Pancreas (tissue), 10 donors: ENCODE measurements around the gene GLS2. TPM values are rescaled to one million over a fixed set of nuclear protein-coding genes. Genes with fewer than 3 reads are reported as not detected.
A peak's percentile ranks its signal among the peaks of the same experiment; 100 is the strongest.

Source experiments
- ATAC-seq, 4 donors: fragments of 200-7000 bp; cut with Tn5 transposase; one replicate each; pipeline versions ENCODE4 v1.8.0 to v1.9.1; 2020; ENCODE audit warnings: mild to moderate bottlenecking in 4 of 4, moderate library complexity in 4 of 4
- DNase-seq, 6 donors: peaks; one replicate each; pipeline ENCODE4 v3.0.0-alpha.2; 2020
- FAIRE-seq: peaks from 2 replicates; lab custom pipeline; 2012; peaks lifted over from hg19 to GRCh38; lab: Jason Lieb, UNC
- H3K27ac ChIP-seq, 4 donors: fragments of 200-600 bp; sonication (generic); 1 replicate in 3 of 4; 2 replicates in 1 of 4; pipeline versions ENCODE4 v1.5.0 to v1.8.0; 2020
- H3K27me3 ChIP-seq, 4 donors: fragments of 200-600 bp; one replicate each; pipeline ENCODE4 v1.8.0; 2021
- H3K36me3 ChIP-seq, 3 donors: fragments of 200-600 bp; sonication (generic) in 1 of 3; one replicate each; pipeline versions ENCODE4 v1.5.0 to v1.8.0; 2020 to 2021
- H3K4me1 ChIP-seq, 3 donors: fragments of 200-600 bp; one replicate each; pipeline ENCODE4 v1.8.0; 2021
- H3K4me3 ChIP-seq, 4 donors: fragments of 200-600 bp; sonication (generic) in 2 of 4; one replicate each; pipeline versions ENCODE4 v1.5.0 to v1.8.0; 2020 to 2021
- H3K9me3 ChIP-seq, 4 donors: fragments of 200-600 bp; one replicate each; pipeline ENCODE4 v1.8.0; 2021
- WGBS, 2 donors: extraction: QIAGEN DNeasy Blood & Tissue Kit; methylation state at CpG; one replicate each; pipeline ENCODE4 v1.1.7; 2013; 5-methylcytosine and 5-hydroxymethylcytosine counted together
- intact Hi-C, 3 donors: fragments of 100-400 bp; cut with DNase I; formaldehyde crosslinking; loops; one replicate each; pipeline versions ENCODE4 v1.11.1 to v1.14.2; 2022
- polyA plus RNA-seq, 2 donors: library from polyadenylated mRNA; stranded (reverse); fragments of 200-250 nt; gene quantifications; one replicate each; pipeline ENCODE4 v1.2.3, GENCODE V29; 2013
- total RNA-seq, 6 donors: library from RNA; stranded (reverse); fragmentation: NEBNext Ultra II Directional in 4 of 6; extraction: Animal tissue kit (Norgen Biotek cat#: 25700) in 4 of 6; gene quantifications; one replicate each; pipeline versions ENCODE4 v1.2.1 to v1.2.4, GENCODE V29; 2021 to 2023
- TF ChIP-seq, protein P1 (sequence below), 4 donors: fragments of 200-600 bp; sonication (generic) in 3 of 4; IDR thresholded peaks; one replicate each; pipeline versions ENCODE4 v1.5.0 to v1.8.0; 2021; ENCODE audit warnings: antibody characterized with exemption in 4 of 4
- donor health status: healthy with polysubstance abuse.
- donor health status: DM: no; HTN: no; CAD: no; lungs with moderate emphysema.
- donor health status: DM: no; HTN: no; CAD: no.
- donor health status: control.
- donor health status: control.
- donor health status: Bipolar disorder and iron deficiency.
- donor health status: DM: yes; HTN: yes; CAD: no.
- donor health status: DM: no; HTN: no; CAD: no.
- donor health status: DM: no; HTN: no; CAD: no.
- donor health status: DM: yes; HTN: yes; CAD: no.

GLS2 gene
- total and polyA plus RNA-seq, 8 donors, result 14.6 to 49.1 (median 32.9) TPM

DNA sequence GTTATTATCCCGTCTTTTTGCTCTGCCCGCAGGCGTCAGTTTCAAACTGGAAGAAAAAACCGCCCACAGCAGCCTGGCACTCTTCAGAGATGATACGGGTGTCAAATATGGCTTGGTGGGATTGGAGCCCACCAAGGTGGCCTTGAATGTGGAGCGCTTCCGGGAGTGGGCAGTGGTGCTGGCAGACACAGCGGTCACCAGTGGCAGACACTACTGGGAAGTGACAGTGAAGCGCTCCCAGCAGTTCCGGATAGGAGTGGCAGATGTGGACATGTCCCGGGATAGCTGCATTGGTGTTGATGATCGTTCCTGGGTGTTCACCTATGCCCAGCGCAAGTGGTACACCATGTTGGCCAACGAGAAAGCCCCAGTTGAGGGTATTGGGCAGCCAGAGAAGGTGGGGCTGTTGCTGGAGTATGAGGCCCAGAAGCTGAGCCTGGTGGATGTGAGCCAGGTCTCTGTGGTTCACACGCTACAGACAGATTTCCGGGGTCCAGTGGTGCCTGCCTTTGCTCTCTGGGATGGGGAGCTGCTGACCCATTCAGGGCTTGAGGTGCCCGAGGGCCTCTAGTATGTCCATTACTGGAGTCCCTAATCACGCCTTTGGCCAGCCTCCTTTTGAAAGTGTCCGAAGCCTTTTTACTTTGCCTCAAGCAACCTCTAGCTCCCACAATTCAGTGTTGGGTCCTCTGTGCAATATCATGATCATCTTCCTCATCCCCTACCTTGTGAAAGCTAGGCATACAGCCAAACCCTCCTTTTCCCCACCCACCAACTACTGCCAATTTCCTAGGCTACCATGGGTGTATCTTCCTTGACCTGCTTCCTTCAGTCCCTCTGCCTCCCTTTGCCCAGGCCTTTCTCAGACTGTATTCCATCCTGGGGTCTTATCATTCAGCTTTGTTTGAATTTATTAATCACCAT is 18.7 kb downstream of the GLS2 start:
- FAIRE-seq, result no peak
- intact Hi-C loops, result no loop called here
- Histone ChIP-seq H3K27me3 (no peaks in the 10 kb centered on the region), H3K4me3 (peak overlapping the region; percentile 51 to 71 (median 67)), H3K4me1 (peaks cover 6 to 17% (median 8%) of the 10 kb centered on the region in 3 donors), H3K9me3 (no peaks in the 10 kb centered on the region), H3K36me3 (peaks cover 0 to 10% (median 0%) of the 10 kb centered on the region in 3 donors), H3K27ac (peak overlapping the region; percentile 77 to 95 (median 87))
- DNase-seq, result peak; percentile 55 to 72 (median 59)
- 28 to 32% methylated on average over 19 of the region's 19 CpGs for WGBS, 2 donors
- peak; percentile 33 to 57 (median 46) for ATAC-seq
- TF ChIP-seq, protein P1, sequence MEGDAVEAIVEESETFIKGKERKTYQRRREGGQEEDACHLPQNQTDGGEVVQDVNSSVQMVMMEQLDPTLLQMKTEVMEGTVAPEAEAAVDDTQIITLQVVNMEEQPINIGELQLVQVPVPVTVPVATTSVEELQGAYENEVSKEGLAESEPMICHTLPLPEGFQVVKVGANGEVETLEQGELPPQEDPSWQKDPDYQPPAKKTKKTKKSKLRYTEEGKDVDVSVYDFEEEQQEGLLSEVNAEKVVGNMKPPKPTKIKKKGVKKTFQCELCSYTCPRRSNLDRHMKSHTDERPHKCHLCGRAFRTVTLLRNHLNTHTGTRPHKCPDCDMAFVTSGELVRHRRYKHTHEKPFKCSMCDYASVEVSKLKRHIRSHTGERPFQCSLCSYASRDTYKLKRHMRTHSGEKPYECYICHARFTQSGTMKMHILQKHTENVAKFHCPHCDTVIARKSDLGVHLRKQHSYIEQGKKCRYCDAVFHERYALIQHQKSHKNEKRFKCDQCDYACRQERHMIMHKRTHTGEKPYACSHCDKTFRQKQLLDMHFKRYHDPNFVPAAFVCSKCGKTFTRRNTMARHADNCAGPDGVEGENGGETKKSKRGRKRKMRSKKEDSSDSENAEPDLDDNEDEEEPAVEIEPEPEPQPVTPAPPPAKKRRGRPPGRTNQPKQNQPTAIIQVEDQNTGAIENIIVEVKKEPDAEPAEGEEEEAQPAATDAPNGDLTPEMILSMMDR (IDR thresholded peaks at IDR 0.05), result no peak

DNA sequence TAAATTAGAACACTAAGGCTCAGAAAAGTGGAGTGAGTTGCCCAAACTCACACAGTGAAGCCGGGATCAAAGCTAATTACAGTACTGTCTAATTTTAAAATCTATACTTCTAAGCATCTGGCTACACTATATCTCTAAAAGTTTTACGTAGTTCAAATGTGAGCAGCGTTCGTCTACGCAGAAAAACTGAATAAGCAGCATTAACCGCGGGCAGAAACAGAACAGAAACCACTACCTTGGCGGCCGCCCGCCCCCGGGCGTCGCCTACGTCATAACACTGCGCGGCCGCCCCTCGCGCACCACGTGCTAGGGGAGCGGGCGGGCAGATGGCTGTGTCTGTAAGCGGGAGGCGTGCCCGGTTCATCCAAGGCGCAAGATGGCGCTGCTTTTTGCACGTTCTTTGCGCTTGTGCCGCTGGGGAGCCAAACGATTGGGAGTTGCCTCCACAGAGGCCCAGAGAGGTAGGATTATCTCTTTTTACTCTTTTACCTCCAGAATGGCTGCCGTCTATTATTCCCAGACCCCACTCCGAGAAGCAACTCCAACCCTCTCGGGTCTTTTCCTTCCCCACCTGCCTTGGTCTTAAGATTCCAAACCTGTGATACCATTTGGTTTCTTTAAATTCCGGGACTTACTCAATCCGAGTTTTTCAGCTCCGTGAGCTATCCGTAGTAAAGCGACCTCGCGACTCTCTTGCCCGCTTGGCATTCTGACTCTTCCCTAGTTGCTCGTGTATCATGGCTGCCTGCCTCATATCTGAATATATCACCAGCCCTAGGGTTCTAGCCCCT is 19.6 kb downstream of the GLS2 start, which contains the start of gene SPRYD4:
SPRYD4 (plus strand) TSS at position 363 of the 791 bp plus-strand sequence; CDS start at position 377, 14 bp downstream.
- no peaks in the 10 kb centered on the region for H3K27me3 ChIP-seq
- WGBS, 2 donors, result 0 to 1% methylated on average over 43 of the region's 43 CpGs
- peaks cover 6 to 20% (median 8%) of the 10 kb centered on the region in 3 donors for H3K4me1 ChIP-seq
- H3K9me3 ChIP-seq, result no peaks in the 10 kb centered on the region
- FAIRE-seq (no peak), DNase-seq (peak; percentile 89 to 97 (median 94)), ATAC-seq (peak; percentile 93 to 98 (median 94))
- peaks cover 0 to 9% (median 0%) of the 10 kb centered on the region in 3 donors for H3K36me3 ChIP-seq
- peak within 1 kb of the TSS; percentile 51 to 71 (median 67) for H3K4me3 ChIP-seq
- TF ChIP-seq, protein P1 (IDR thresholded peaks at IDR 0.05), result peak in 3 of 4 donors; percentile 8 to 12 (median 12)
- peak within 1 kb of the TSS; percentile 77 to 95 (median 87) for H3K27ac ChIP-seq
- intact Hi-C loops, result no loop called here

DNA sequence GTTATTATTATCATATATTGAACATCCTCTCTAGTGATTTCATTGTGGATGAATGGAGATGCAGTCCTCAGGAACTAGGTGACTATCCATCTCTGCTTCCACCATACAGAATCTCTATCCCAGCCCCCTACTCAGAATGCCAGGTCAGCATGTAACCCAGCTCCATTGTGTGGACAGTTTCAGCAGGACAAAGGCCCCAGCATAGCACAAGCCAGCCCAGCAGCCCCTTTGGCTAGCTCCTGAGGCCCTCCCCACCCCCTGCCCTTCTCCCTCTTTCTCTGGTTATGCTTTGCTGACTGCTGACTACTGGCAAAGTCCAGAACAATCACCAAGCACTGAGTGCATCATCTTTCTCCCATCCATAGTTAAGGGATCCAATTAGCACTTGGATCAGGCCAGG is 25.4 kb downstream of the GLS2 start:
- TF ChIP-seq, protein P1 (IDR thresholded peaks at IDR 0.05), result no peak
- Histone ChIP-seq H3K4me1 (peaks cover 0 to 5% (median 0%) of the 10 kb centered on the region in 3 donors), H3K9me3 (no peaks in the 10 kb centered on the region), H3K36me3 (no peaks in the 10 kb centered on the region), H3K27me3 (no peaks in the 10 kb centered on the region), H3K27ac (no peak overlapping the region), H3K4me3 (no peak overlapping the region)
- DNase-seq, result no peak
- intact Hi-C loops, result no loop called here
- no peak for ATAC-seq
- FAIRE-seq, result no peak

DNA sequence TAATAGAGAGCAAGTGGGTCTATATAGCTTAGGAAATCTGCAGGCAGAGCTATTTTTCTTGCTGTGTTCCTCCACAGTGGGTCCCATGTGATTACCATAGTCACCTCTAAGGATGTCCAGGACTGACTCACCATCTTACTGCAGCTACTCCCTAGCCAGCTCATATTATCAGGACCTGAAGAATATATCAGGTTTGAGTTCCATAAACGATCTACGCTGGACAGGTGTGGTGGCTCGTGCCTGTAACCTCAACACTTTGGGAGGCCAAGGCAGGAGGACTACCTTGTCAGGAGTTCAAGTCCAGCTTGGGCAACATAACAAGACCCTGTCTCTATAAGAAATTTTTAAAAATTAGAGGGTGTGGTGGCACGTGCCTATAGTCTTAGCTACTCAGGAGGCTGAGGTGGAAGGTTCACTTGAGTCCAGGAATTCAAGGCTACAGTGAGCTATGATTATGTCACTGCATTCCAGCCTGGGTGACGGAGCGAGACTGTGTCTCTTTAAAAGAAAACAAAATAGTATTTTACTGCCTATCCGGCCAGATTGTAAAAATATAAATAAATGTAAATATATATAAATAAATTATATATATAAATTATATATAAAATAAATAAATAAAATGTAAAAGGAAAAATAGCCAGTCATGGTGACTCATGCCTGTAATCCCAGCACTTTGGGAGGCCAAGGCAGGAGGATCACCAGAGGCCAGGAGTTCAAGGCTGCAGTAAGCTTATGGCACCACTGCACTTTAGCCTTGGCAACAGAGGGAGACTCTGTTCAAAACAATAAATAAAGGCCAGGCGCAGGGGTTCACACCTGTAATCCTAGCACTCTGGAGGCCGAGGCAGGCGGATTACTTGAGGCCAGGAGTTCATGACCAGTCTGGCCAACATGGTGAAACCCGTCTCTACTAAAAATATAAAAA is 26.5 kb downstream of the GLS2 start:
- intact Hi-C loops, result no loop called here
- FAIRE-seq, result no peak
- DNase-seq, result no peak
- H3K27ac ChIP-seq, result no peak overlapping the region
- ATAC-seq, result no peak
- no peaks in the 10 kb centered on the region for H3K9me3 ChIP-seq
- no peak overlapping the region for H3K4me3 ChIP-seq
- no peaks in the 10 kb centered on the region for H3K27me3 ChIP-seq
- H3K4me1 ChIP-seq, result peaks cover 0 to 3% (median 0%) of the 10 kb centered on the region in 3 donors
- WGBS, 2 donors, result 78 to 80% methylated on average over 11 of the region's 11 CpGs
- TF ChIP-seq, protein P1 (IDR thresholded peaks at IDR 0.05), result no peak
- H3K36me3 ChIP-seq, result no peaks in the 10 kb centered on the region
